Natural killer cell (primary cell): ENCODE data around the gene SLC22A23. TPM values are rescaled to one million over a fixed set of nuclear protein-coding genes. Genes with fewer than 3 reads are reported as not detected.

ENCODE experiments used
- ATAC-seq, 3 donors: fragments of 150-1000 bp in 2 of 3; fragments of 200-7000 bp in 1 of 3; cut with Tn5 transposase; 1 replicate in 1 of 3; 2 replicates in 2 of 3; pipeline ENCODE4 v1.10.0; 2021; ENCODE audit warnings: mild to moderate bottlenecking in 2 of 3, moderate library complexity in 2 of 3
- DNase-seq, 2 donors: peaks; one replicate each; pipeline versions ENCODE4 v3.0.0 to v3.0.0-alpha.2; 2013 to 2021; ENCODE audit warnings: mixed read lengths in 1 of 2
- H3K27ac ChIP-seq: one replicate; pipeline ENCODE4 v1.5.1; 2013; ENCODE audit warnings: mild to moderate bottlenecking, low read length
- H3K27me3 ChIP-seq: one replicate; pipeline ENCODE4 v1.6.1; 2013; ENCODE audit warnings: low read length; ENCODE audit not compliant: control insufficient read depth, insufficient read depth
- H3K36me3 ChIP-seq: one replicate; pipeline ENCODE4 v1.6.1; 2013; ENCODE audit warnings: low read length; ENCODE audit not compliant: control insufficient read depth, insufficient read depth
- H3K4me1 ChIP-seq: one replicate; pipeline ENCODE4 v1.6.1; 2013; ENCODE audit warnings: low read length; ENCODE audit not compliant: control insufficient read depth, insufficient read depth
- H3K4me3 ChIP-seq: one replicate; pipeline ENCODE4 v1.5.1; 2013; ENCODE audit warnings: low read length
- H3K9me3 ChIP-seq: one replicate; pipeline ENCODE4 v1.6.1; 2013; ENCODE audit warnings: low read length; ENCODE audit not compliant: control insufficient read depth, insufficient read depth
- H3K27ac Mint-ChIP-seq, 2 donors: one replicate each; pipeline ENCODE4 v1.8.0; 2022; ENCODE audit warnings: mild to moderate bottlenecking in 2 of 2, mixed read lengths in 2 of 2, moderate library complexity in 1 of 2
- H3K27me3 Mint-ChIP-seq, 2 donors: one replicate each; pipeline ENCODE4 v1.8.0; 2022; ENCODE audit warnings: low read depth in 2 of 2, mixed read lengths in 2 of 2
- H3K36me3 Mint-ChIP-seq: one replicate; pipeline ENCODE4 v1.8.0; 2022; ENCODE audit warnings: mixed read lengths
- H3K4me1 Mint-ChIP-seq, 2 donors: one replicate each; pipeline ENCODE4 v1.8.0; 2022; ENCODE audit warnings: mixed read lengths in 2 of 2
- H3K4me3 Mint-ChIP-seq: one replicate; pipeline ENCODE4 v1.8.0; 2022; ENCODE audit warnings: mild to moderate bottlenecking, moderate library complexity, mixed read lengths
- H3K9me3 Mint-ChIP-seq, 2 donors: one replicate each; pipeline ENCODE4 v1.8.0; 2022; ENCODE audit warnings: mixed read lengths in 2 of 2
- WGBS: methylation state at CpG from one replicate; pipeline ENCODE4 v1.1.7; 2013; ENCODE audit warnings: missing lambda C conversion rate; ENCODE audit not compliant: insufficient coverage; 5-methylcytosine and 5-hydroxymethylcytosine counted together
- intact Hi-C: fragments of 100-400 bp; cut with micrococcal nuclease; formaldehyde crosslinking; loops from one replicate; pipeline ENCODE4 v1.14.2; 2022
- total RNA-seq, 4 donors: library from RNA; stranded (reverse); fragments of 120-200 nt in 1 of 4; gene quantifications; one replicate each; pipeline versions ENCODE4 v1.2.3 to v1.2.4, GENCODE V29; 2013 to 2022
- TF ChIP-seq, protein P1 (sequence below): fragments of 200-600 bp; IDR thresholded peaks from one replicate; pipeline ENCODE4 v1.8.0; 2022; ENCODE audit warnings: antibody characterized with exemption

The SLC22A23 gene
- total RNA-seq, 3 donors from 2014 or later (not counting 1 experiment from before 2014, with no cell fraction given) = 0.24 to 0.79 (median 0.38) TPM

DNA sequence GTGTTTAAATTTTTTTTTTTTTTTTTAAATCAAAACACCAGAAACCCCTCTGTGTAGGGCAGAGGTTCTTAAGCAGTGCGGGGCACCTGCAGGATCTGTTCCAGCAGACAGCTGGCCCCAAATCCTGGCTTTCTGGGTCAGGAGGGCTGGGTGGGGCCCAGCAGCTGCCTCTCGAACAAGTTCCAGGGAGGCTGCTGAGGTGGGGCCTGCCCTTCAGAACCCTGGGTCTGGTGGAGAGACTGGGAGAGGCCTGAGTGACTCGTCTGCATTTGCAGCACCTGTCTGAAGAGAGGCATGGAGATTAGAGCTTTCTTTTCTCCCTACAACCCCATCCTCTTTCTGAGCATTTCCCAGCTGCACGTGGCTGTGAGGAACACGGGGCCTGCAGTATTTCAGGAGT is 189.7 kb downstream of the SLC22A23 start:
- Mint-ChIP-seq H3K36me3 (no peaks in the 10 kb centered on the region), H3K27me3 (no peaks in the 10 kb centered on the region), H3K27ac (no peak overlapping the region), H3K9me3 (no peaks in the 10 kb centered on the region), H3K4me3 (no peak overlapping the region), H3K4me1 (peaks cover 24 to 37% of the 10 kb centered on the region in 2 donors)
- ATAC-seq = no peak
- no peaks in the 10 kb centered on the region for H3K9me3 ChIP-seq
- intact Hi-C loops = no loop called here
- H3K36me3 ChIP-seq = peaks cover 33% of the 10 kb centered on the region
- H3K4me1 ChIP-seq = no peaks in the 10 kb centered on the region
- TF ChIP-seq, protein P1, sequence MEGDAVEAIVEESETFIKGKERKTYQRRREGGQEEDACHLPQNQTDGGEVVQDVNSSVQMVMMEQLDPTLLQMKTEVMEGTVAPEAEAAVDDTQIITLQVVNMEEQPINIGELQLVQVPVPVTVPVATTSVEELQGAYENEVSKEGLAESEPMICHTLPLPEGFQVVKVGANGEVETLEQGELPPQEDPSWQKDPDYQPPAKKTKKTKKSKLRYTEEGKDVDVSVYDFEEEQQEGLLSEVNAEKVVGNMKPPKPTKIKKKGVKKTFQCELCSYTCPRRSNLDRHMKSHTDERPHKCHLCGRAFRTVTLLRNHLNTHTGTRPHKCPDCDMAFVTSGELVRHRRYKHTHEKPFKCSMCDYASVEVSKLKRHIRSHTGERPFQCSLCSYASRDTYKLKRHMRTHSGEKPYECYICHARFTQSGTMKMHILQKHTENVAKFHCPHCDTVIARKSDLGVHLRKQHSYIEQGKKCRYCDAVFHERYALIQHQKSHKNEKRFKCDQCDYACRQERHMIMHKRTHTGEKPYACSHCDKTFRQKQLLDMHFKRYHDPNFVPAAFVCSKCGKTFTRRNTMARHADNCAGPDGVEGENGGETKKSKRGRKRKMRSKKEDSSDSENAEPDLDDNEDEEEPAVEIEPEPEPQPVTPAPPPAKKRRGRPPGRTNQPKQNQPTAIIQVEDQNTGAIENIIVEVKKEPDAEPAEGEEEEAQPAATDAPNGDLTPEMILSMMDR = no peak
- no peaks in the 10 kb centered on the region for H3K27me3 ChIP-seq
- DNase-seq = no peak
- no peak overlapping the region for H3K27ac ChIP-seq
- no peak overlapping the region for H3K4me3 ChIP-seq
- 93% methylated on average over 4 of the region's 5 CpGs for WGBS

DNA sequence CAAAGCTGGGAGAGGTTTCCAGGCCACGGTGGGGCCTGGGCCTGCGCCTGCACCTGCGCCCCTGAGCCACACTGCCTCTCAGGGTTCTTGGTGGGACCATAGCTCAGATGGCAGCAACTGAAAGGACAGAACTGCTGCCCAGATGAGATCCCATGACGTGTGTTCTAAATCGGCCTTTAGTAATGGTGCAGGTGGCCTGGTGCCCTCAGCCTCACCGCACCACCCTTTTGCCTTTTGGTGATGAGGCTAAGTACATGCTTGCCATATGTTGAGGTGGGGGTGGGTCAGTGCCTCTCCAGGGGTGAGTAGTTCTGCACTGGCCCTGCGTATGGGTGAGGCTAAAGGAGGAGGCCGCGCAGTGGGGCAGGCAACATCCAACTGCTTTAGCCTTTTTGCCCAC is 190.7 kb downstream of the SLC22A23 start:
- no peaks in the 10 kb centered on the region for H3K9me3 Mint-ChIP-seq
- TF ChIP-seq, protein P1 = no peak
- H3K9me3 ChIP-seq = no peaks in the 10 kb centered on the region
- H3K27me3 ChIP-seq = no peaks in the 10 kb centered on the region
- DNase-seq = no peak
- H3K4me3 Mint-ChIP-seq = no peak overlapping the region
- H3K27me3 Mint-ChIP-seq = no peaks in the 10 kb centered on the region
- H3K4me1 ChIP-seq = peaks cover 6% of the 10 kb centered on the region
- H3K4me3 ChIP-seq = no peak overlapping the region
- H3K36me3 Mint-ChIP-seq = no peaks in the 10 kb centered on the region
- WGBS = 54% methylated on average over 9 of the region's 9 CpGs
- intact Hi-C loops = no loop called here
- H3K36me3 ChIP-seq = peaks cover 24% of the 10 kb centered on the region
- peaks cover 27 to 45% of the 10 kb centered on the region in 2 donors for H3K4me1 Mint-ChIP-seq
- H3K27ac ChIP-seq = no peak overlapping the region
- ATAC-seq = no peak
- no peak overlapping the region for H3K27ac Mint-ChIP-seq

DNA sequence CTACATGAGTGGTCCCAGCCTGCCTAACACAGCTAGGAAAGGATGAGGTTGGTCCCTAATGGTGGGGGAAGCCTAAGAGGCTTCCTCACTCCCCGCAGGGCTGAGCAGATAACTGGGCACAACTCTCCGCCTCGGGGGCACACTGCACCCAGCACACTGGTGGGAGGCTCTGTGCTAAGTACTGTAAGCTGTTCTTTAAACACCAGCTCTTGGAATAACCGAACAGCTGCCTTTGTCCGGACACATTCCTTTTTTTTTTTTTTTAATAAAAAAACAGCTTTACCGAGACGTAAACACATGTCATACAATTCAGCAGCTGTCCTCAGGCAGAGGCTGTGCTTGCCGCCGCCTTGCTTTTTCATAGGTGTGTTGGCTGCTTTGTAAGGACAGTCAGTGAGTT is 191.2 kb downstream of the SLC22A23 start:
- Histone ChIP-seq H3K27me3 (no peaks in the 10 kb centered on the region), H3K27ac (no peak overlapping the region), H3K36me3 (peaks cover 21% of the 10 kb centered on the region), H3K4me3 (no peak overlapping the region), H3K4me1 (peaks cover 11% of the 10 kb centered on the region), H3K9me3 (no peaks in the 10 kb centered on the region)
- Mint-ChIP-seq H3K4me3 (no peak overlapping the region), H3K4me1 (peaks cover 28 to 46% of the 10 kb centered on the region in 2 donors), H3K27me3 (no peaks in the 10 kb centered on the region), H3K27ac (no peak overlapping the region), H3K36me3 (no peaks in the 10 kb centered on the region), H3K9me3 (no peaks in the 10 kb centered on the region)
- TF ChIP-seq, protein P1 = no peak
- ATAC-seq (no peak), DNase-seq (no peak)
- intact Hi-C loops = no loop called here
- WGBS = 74% methylated on average over 9 of the region's 9 CpGs

DNA sequence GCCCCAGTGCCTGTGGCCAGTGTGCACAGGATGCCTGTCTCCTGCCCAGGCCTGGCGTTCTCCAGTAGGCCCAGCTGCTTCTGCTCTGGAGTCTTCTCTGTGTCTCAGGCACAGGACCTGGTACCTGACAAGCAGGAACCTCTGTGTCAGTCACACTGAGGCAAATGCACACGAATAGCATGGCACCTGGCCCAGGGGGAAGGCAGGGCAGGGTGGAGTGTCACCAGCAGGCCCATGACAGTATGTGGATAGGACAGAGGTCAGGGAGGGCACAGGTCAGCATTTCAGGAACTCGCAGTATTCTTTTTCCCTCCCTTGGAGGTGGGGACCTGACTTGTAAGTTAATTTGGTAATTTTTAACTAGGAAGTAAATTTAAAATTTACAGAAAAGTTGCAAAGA is 192.5 kb downstream of the SLC22A23 start:
- H3K27ac ChIP-seq = no peak overlapping the region
- DNase-seq (no peak), ATAC-seq (no peak)
- H3K36me3 ChIP-seq = peaks cover 16% of the 10 kb centered on the region
- intact Hi-C loops = no loop called here
- no peaks in the 10 kb centered on the region for H3K9me3 Mint-ChIP-seq
- peaks cover 36 to 57% of the 10 kb centered on the region in 2 donors for H3K4me1 Mint-ChIP-seq
- H3K9me3 ChIP-seq = no peaks in the 10 kb centered on the region
- no peak overlapping the region for H3K27ac Mint-ChIP-seq
- no peak overlapping the region for H3K4me3 Mint-ChIP-seq
- H3K27me3 Mint-ChIP-seq = no peaks in the 10 kb centered on the region
- 89% methylated on average over 3 of the region's 3 CpGs for WGBS
- no peak overlapping the region for H3K4me3 ChIP-seq
- peaks cover 24% of the 10 kb centered on the region for H3K4me1 ChIP-seq
- no peaks in the 10 kb centered on the region for H3K36me3 Mint-ChIP-seq
- TF ChIP-seq, protein P1 = no peak
- no peaks in the 10 kb centered on the region for H3K27me3 ChIP-seq
